Vagina (tissue), 2 donors: ENCODE data around the gene WDR62. TPM values are rescaled to one million over a fixed set of nuclear protein-coding genes. Genes with fewer than 3 reads are reported as not detected.

Source experiments
- DNase-seq, 2 donors: peaks; one replicate each; pipeline ENCODE4 v3.0.0-alpha.2; 2017; ENCODE audit errors: extremely low spot score in 2 of 2
- H3K27ac ChIP-seq: fragments of 200-600 bp; sonication (generic); one replicate; pipeline ENCODE4 v1.5.1; 2019
- H3K27me3 ChIP-seq: fragments of 200-600 bp; sonication (generic); one replicate; pipeline ENCODE4 v1.5.1; 2019
- H3K36me3 ChIP-seq, 2 donors: fragments of 200-600 bp; sonication (generic); one replicate each; pipeline ENCODE4 v1.5.1; 2017 to 2019
- H3K4me1 ChIP-seq: fragments of 200-600 bp; sonication (generic); one replicate; pipeline ENCODE4 v1.5.1; 2019
- H3K4me3 ChIP-seq, 2 donors: fragments of 200-600 bp; sonication (generic); 1 replicate in 1 of 2; 2 replicates in 1 of 2; pipeline ENCODE4 v1.5.1; 2016 to 2019
- H3K9me3 ChIP-seq: fragments of 200-600 bp; sonication (generic); one replicate; pipeline ENCODE4 v1.5.1; 2019
- CTCF ChIP-seq, 3 experiments: fragments of 450-650 bp in 2 of 3; fragments of 200-600 bp in 1 of 3; sonication (generic) in 1 of 3; IDR thresholded peaks; one replicate each; pipeline ENCODE4 v1.5.1; 2017 to 2019; ENCODE audit warnings: antibody characterized with exemption in 3 of 3, mild to moderate bottlenecking in 2 of 3, moderate library complexity in 2 of 3
- POLR2A ChIP-seq, 2 donors: fragments of 450-650 bp; IDR thresholded peaks; one replicate each; pipeline ENCODE4 v1.6.1; 2017; ENCODE audit warnings: antibody characterized with exemption in 2 of 2, mild to moderate bottlenecking in 2 of 2, moderate library complexity in 2 of 2
- POLR2AphosphoS5 ChIP-seq, 2 donors: sonication (generic); formaldehyde crosslinking; IDR thresholded peaks; one replicate each; pipeline ENCODE4 v1.9.0; 2017; ENCODE audit warnings: antibody characterized with exemption in 2 of 2, mild to moderate bottlenecking in 2 of 2, low read depth in 1 of 2; ENCODE audit not compliant: insufficient read depth in 1 of 2
- intact Hi-C: fragments of 100-400 bp; cut with DNase I; formaldehyde crosslinking; loops from one replicate; pipeline ENCODE4 v1.15.1; 2023
- total RNA-seq: library from RNA; depleted of rRNA; stranded (reverse); fragments of >200 nt; gene quantifications from one replicate; pipeline ENCODE4 v1.2.3, GENCODE V29; 2016

Gene WDR62
- total RNA-seq, 1 donor from 2014 or later: 2.5 TPM

DNA sequence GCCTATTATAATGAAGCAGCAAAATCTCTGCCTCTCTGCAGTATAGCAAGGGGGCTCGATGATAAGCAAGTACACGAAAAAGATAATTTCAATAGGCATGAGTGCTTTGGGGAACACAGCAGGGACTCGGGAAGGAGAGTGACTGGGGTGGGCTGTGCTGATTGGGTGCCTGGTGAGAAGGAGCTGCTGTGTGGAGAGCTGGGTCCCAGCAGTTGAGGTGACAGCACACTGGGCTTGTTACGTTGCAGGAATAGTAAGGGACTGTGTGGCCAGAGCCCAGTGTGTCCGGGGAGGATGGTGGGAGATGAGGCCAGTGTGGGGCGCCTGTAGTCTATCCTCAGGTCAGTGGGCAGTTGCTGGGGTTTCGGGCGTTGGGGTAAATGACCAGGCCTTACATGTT is 17.4 kb downstream of the WDR62 start:
- no peak for TF ChIP-seq POLR2AphosphoS5 (IDR thresholded peaks at IDR 0.05; ENCODE audit: insufficient read depth in 1 of 2, low read depth in 1 of 2)
- TF ChIP-seq POLR2A (IDR thresholded peaks at IDR 0.05): no peak
- no peak for TF ChIP-seq CTCF (IDR thresholded peaks at IDR 0.05)
- intact Hi-C loops: no loop called here
- Histone ChIP-seq H3K36me3 (no peaks in the 10 kb centered on the region), H3K27me3 (no peaks in the 10 kb centered on the region), H3K4me3 (no peak overlapping the region), H3K27ac (no peak overlapping the region), H3K9me3 (no peaks in the 10 kb centered on the region), H3K4me1 (peaks cover 8% of the 10 kb centered on the region)
- no peak for DNase-seq

GRCh38 chr19:36073121-36073876 is 18.6 kb downstream of the WDR62 start:
- no peak for DNase-seq
- H3K9me3 ChIP-seq: no peaks in the 10 kb centered on the region
- H3K4me1 ChIP-seq: peaks cover 8% of the 10 kb centered on the region
- H3K4me3 ChIP-seq: no peak overlapping the region
- TF ChIP-seq CTCF (IDR thresholded peaks at IDR 0.05): no peak
- TF ChIP-seq POLR2A (IDR thresholded peaks at IDR 0.05): no peak
- no peak for TF ChIP-seq POLR2AphosphoS5 (IDR thresholded peaks at IDR 0.05; ENCODE audit: insufficient read depth in 1 of 2, low read depth in 1 of 2)
- no peak overlapping the region for H3K27ac ChIP-seq
- intact Hi-C loops: no loop called here
- H3K27me3 ChIP-seq: no peaks in the 10 kb centered on the region
- H3K36me3 ChIP-seq: no peaks in the 10 kb centered on the region

DNA sequence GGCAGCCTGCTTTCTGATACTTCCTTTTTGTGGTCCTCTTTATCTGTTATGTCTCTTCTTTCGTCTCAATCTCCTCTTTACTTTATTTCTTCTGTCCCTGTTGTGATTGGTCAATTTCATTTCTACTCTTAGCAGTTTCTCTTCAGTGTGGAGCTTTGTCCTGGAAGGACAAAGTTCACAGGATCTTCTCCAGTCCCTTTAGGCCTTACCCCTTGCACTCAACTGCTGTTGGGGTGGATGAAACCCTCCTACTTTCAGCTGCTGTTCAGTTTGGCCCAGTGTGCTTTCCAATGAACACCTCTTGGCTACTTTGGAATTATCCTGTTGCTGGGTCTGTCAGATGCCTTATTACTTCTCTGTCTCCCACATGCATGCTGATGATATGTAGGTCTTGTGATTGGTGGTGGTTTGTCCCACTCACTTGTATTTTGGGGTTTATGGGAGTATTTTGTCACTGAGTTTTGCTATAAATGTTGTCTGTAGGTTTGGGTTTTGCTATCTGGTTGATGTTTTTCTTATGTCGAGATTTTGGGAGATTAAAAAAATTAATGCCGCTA is 24.8 kb downstream of the WDR62 start:
- DNase-seq: no peak
- H3K36me3 ChIP-seq: no peaks in the 10 kb centered on the region
- H3K27ac ChIP-seq: no peak overlapping the region
- no peak for TF ChIP-seq POLR2AphosphoS5 (IDR thresholded peaks at IDR 0.05; ENCODE audit: insufficient read depth in 1 of 2, low read depth in 1 of 2)
- no peak overlapping the region for H3K4me3 ChIP-seq
- no peaks in the 10 kb centered on the region for H3K4me1 ChIP-seq
- intact Hi-C loops: no loop called here
- H3K27me3 ChIP-seq: no peaks in the 10 kb centered on the region
- no peaks in the 10 kb centered on the region for H3K9me3 ChIP-seq

- H3K27ac ChIP-seq: no peak overlapping the region
- intact Hi-C loops: no loop called here
- H3K4me3 ChIP-seq: no peak overlapping the region
- H3K27me3 ChIP-seq: no peaks in the 10 kb centered on the region
- TF ChIP-seq POLR2A (IDR thresholded peaks at IDR 0.05): no peak
- TF ChIP-seq CTCF (IDR thresholded peaks at IDR 0.05): no peak
- no peak for TF ChIP-seq POLR2AphosphoS5 (IDR thresholded peaks at IDR 0.05; ENCODE audit: insufficient read depth in 1 of 2, low read depth in 1 of 2)
- no peak for DNase-seq
- no peaks in the 10 kb centered on the region for H3K9me3 ChIP-seq
- H3K4me1 ChIP-seq: no peaks in the 10 kb centered on the region
- H3K36me3 ChIP-seq: no peaks in the 10 kb centered on the region
Measured at GRCh38 chr19:36081385-36081784, 26.7 kb downstream of the WDR62 start.

DNA sequence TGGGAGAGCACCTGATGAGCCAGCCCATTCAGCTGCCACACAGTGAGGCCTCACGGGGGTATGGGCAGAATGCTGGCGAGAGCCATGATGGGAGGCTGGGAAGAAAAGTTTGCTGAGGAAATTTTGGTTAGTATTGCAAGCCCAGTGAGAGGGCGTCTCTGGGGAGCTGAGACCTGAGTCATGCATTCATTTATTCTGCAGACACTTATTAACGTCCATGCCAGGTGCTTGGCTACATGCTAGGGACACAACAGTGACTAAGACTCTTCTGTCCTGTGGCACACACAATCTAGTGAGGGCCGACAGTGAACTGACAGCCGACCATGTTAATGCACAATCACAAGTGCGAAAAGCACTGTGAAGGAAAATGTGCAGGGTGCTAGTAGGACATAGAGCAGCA is 27.2 kb downstream of the WDR62 start:
- Histone ChIP-seq H3K4me3 (no peak overlapping the region), H3K27me3 (no peaks in the 10 kb centered on the region), H3K9me3 (no peaks in the 10 kb centered on the region), H3K27ac (no peak overlapping the region), H3K36me3 (no peaks in the 10 kb centered on the region), H3K4me1 (no peaks in the 10 kb centered on the region)
- intact Hi-C loops: no loop called here
- TF ChIP-seq CTCF (IDR thresholded peaks at IDR 0.05) (no peak), POLR2A (IDR thresholded peaks at IDR 0.05) (no peak), POLR2AphosphoS5 (IDR thresholded peaks at IDR 0.05; ENCODE audit: insufficient read depth in 1 of 2, low read depth in 1 of 2) (no peak)
- no peak for DNase-seq
